Stimulated activated naive B cell treated with anti-CD40 and anti-IgM and Interleukin-4, amounts not matched to agents 10 μg/mL and 1 μg/mL and 100 μg/mL, for 72 hours (primary cell): ENCODE data around the gene MAP3K5.

ENCODE experiments used
- ATAC-seq, 2 donors: fragments of 150-1000 bp; cut with Tn5 transposase; replicated peaks; 2 replicates each; pipeline ENCODE4 v1.10.0; 2021; ENCODE audit warnings: moderate library complexity in 1 of 2
- DNase-seq: peaks from one replicate; pipeline ENCODE4 v3.0.0; 2021
- H3K27ac Mint-ChIP-seq: one replicate; pipeline ENCODE4 v1.8.0; 2022; ENCODE audit warnings: mild to moderate bottlenecking, mixed read lengths
- H3K27me3 Mint-ChIP-seq, 2 donors: one replicate each; pipeline ENCODE4 v1.8.0; 2022; ENCODE audit warnings: mixed read lengths in 2 of 2
- H3K36me3 Mint-ChIP-seq, 2 donors: one replicate each; pipeline ENCODE4 v1.8.0; 2022; ENCODE audit warnings: mixed read lengths in 2 of 2, mild to moderate bottlenecking in 1 of 2
- H3K4me1 Mint-ChIP-seq, 2 donors: one replicate each; pipeline ENCODE4 v1.8.0; 2022; ENCODE audit warnings: mixed read lengths in 2 of 2, mild to moderate bottlenecking in 1 of 2
- H3K4me3 Mint-ChIP-seq, 2 donors: one replicate each; pipeline ENCODE4 v1.8.0; 2022; ENCODE audit warnings: mild to moderate bottlenecking in 2 of 2, mixed read lengths in 2 of 2, moderate library complexity in 1 of 2
- H3K9me3 Mint-ChIP-seq, 2 donors: one replicate each; pipeline ENCODE4 v1.8.0; 2022; ENCODE audit warnings: mixed read lengths in 2 of 2, mild to moderate bottlenecking in 1 of 2

The MAP3K5 gene

GRCh38 chr6:136551103-136551502 lies 241.2 kb downstream of the MAP3K5 start:
- DNase-seq = no peak
- peak overlapping the region; percentile 46 to 75 for H3K4me3 Mint-ChIP-seq
- no peak for ATAC-seq
- H3K4me1 Mint-ChIP-seq = peaks cover 3 to 16% of the 10 kb centered on the region in 2 donors
- no peak overlapping the region for H3K27ac Mint-ChIP-seq
- H3K27me3 Mint-ChIP-seq = peaks cover 18 to 26% of the 10 kb centered on the region in 2 donors
- H3K9me3 Mint-ChIP-seq = no peaks in the 10 kb centered on the region
- H3K36me3 Mint-ChIP-seq = peaks cover 0 to 6% of the 10 kb centered on the region in 2 donors

- H3K36me3 Mint-ChIP-seq = peaks cover 0 to 6% of the 10 kb centered on the region in 2 donors
- H3K9me3 Mint-ChIP-seq = no peaks in the 10 kb centered on the region
- no peak within 1 kb of the TSS for H3K27ac Mint-ChIP-seq
- peak; percentile 92 to 93 for ATAC-seq
- peaks cover 18 to 29% of the 10 kb centered on the region in 2 donors for H3K27me3 Mint-ChIP-seq
- peaks cover 3 to 16% of the 10 kb centered on the region in 2 donors for H3K4me1 Mint-ChIP-seq
- H3K4me3 Mint-ChIP-seq = peak within 1 kb of the TSS; percentile 65 to 75
- DNase-seq = peak; percentile 52
Observed at GRCh38 chr6:136550330-136551071, 241.8 kb downstream of the MAP3K5 start, which contains the start of gene MAP7. TSS of gene MAP7 (minus strand) at chr6:136550422. CDS start at chr6:136550408, 14 bp downstream.

- Mint-ChIP-seq H3K9me3 (no peaks in the 10 kb centered on the region), H3K36me3 (peaks cover 0 to 2% of the 10 kb centered on the region in 2 donors), H3K27ac (no peak overlapping the region), H3K4me1 (peaks cover 3 to 16% of the 10 kb centered on the region in 2 donors), H3K4me3 (peak overlapping the region; percentile 65 to 75), H3K27me3 (peaks cover 21 to 34% of the 10 kb centered on the region in 2 donors)
- DNase-seq (no peak), ATAC-seq (peak; percentile 66 to 67)
Observed at GRCh38 chr6:136550045-136550329, 242.3 kb downstream of the MAP3K5 start.

- Mint-ChIP-seq H3K27ac (no peak overlapping the region), H3K4me1 (peaks cover 3 to 16% of the 10 kb centered on the region in 2 donors), H3K27me3 (peaks cover 26 to 39% of the 10 kb centered on the region in 2 donors), H3K4me3 (peak overlapping the region; percentile 44 to 68), H3K9me3 (no peaks in the 10 kb centered on the region), H3K36me3 (no peaks in the 10 kb centered on the region)
- no peak for ATAC-seq
- no peak for DNase-seq
Observed at GRCh38 chr6:136549300-136550044, 242.8 kb downstream of the MAP3K5 start.

- peaks cover 3 to 16% of the 10 kb centered on the region in 2 donors for H3K4me1 Mint-ChIP-seq
- H3K27ac Mint-ChIP-seq = no peak overlapping the region
- peaks cover 30 to 44% of the 10 kb centered on the region in 2 donors for H3K27me3 Mint-ChIP-seq
- ATAC-seq = no peak
- no peak for DNase-seq
- peak overlapping the region; percentile 44 to 68 for H3K4me3 Mint-ChIP-seq
- no peaks in the 10 kb centered on the region for H3K9me3 Mint-ChIP-seq
- no peaks in the 10 kb centered on the region for H3K36me3 Mint-ChIP-seq
Observed at GRCh38 chr6:136548582-136549299, 243.5 kb downstream of the MAP3K5 start.

GRCh38 chr6:136547871-136548270 lies 244.4 kb downstream of the MAP3K5 start:
- Mint-ChIP-seq H3K36me3 (no peaks in the 10 kb centered on the region), H3K9me3 (no peaks in the 10 kb centered on the region)
- no peak for DNase-seq

GRCh38 chr6:136547336-136547735 lies 244.9 kb downstream of the MAP3K5 start:
- Mint-ChIP-seq H3K9me3 (no peaks in the 10 kb centered on the region), H3K4me3 (no peak overlapping the region), H3K36me3 (no peaks in the 10 kb centered on the region), H3K27ac (no peak overlapping the region), H3K4me1 (peaks cover 3 to 16% of the 10 kb centered on the region in 2 donors), H3K27me3 (peaks cover 36 to 44% of the 10 kb centered on the region in 2 donors)
- no peak for DNase-seq
- no peak for ATAC-seq

More at GRCh38 chr6:136547871-136548270, 244.4 kb downstream of the MAP3K5 start:
- peaks cover 3 to 16% of the 10 kb centered on the region in 2 donors for H3K4me1 Mint-ChIP-seq
- no peak overlapping the region for H3K4me3 Mint-ChIP-seq
- peaks cover 36 to 44% of the 10 kb centered on the region in 2 donors for H3K27me3 Mint-ChIP-seq
- H3K27ac Mint-ChIP-seq = no peak overlapping the region
- ATAC-seq = no peak

GRCh38 chr6:136546331-136546730 lies 245.9 kb downstream of the MAP3K5 start:
- Mint-ChIP-seq H3K4me1 (peaks cover 3 to 16% of the 10 kb centered on the region in 2 donors), H3K27ac (no peak overlapping the region), H3K36me3 (no peaks in the 10 kb centered on the region), H3K27me3 (peaks cover 36 to 44% of the 10 kb centered on the region in 2 donors), H3K4me3 (no peak overlapping the region), H3K9me3 (no peaks in the 10 kb centered on the region)
- ATAC-seq = no peak
- no peak for DNase-seq

GRCh38 chr6:136544326-136544725 lies 248.0 kb downstream of the MAP3K5 start:
- no peaks in the 10 kb centered on the region for H3K36me3 Mint-ChIP-seq
- H3K27ac Mint-ChIP-seq = no peak overlapping the region
- H3K9me3 Mint-ChIP-seq = no peaks in the 10 kb centered on the region
- no peak overlapping the region for H3K4me3 Mint-ChIP-seq
- H3K4me1 Mint-ChIP-seq = peaks cover 5 to 12% of the 10 kb centered on the region in 2 donors
- no peak for DNase-seq
- ATAC-seq = no peak
- peaks cover 38 to 42% of the 10 kb centered on the region in 2 donors for H3K27me3 Mint-ChIP-seq

GRCh38 chr6:136541395-136541794 lies 250.9 kb downstream of the MAP3K5 start:
- no peak for DNase-seq
- H3K4me1 Mint-ChIP-seq = peaks cover 2 to 5% of the 10 kb centered on the region in 2 donors
- H3K9me3 Mint-ChIP-seq = no peaks in the 10 kb centered on the region
- peaks cover 21 to 24% of the 10 kb centered on the region in 2 donors for H3K27me3 Mint-ChIP-seq
- no peak for ATAC-seq
- no peak overlapping the region for H3K27ac Mint-ChIP-seq
- no peak overlapping the region for H3K4me3 Mint-ChIP-seq
- H3K36me3 Mint-ChIP-seq = no peaks in the 10 kb centered on the region

- H3K4me1 Mint-ChIP-seq = peaks cover 2 to 5% of the 10 kb centered on the region in 2 donors
- H3K36me3 Mint-ChIP-seq = no peaks in the 10 kb centered on the region
- no peak for DNase-seq
- no peak overlapping the region for H3K4me3 Mint-ChIP-seq
- H3K27me3 Mint-ChIP-seq = peaks cover 11 to 20% of the 10 kb centered on the region in 2 donors
- no peaks in the 10 kb centered on the region for H3K9me3 Mint-ChIP-seq
- H3K27ac Mint-ChIP-seq = no peak overlapping the region
- ATAC-seq = no peak
Observed at GRCh38 chr6:136539967-136540652, 252.2 kb downstream of the MAP3K5 start.

GRCh38 chr6:136538836-136539235 lies 253.4 kb downstream of the MAP3K5 start:
- no peak overlapping the region for H3K4me3 Mint-ChIP-seq
- ATAC-seq (no peak), DNase-seq (no peak)
- no peak overlapping the region for H3K27ac Mint-ChIP-seq
- no peaks in the 10 kb centered on the region for H3K36me3 Mint-ChIP-seq
- peaks cover 0 to 10% of the 10 kb centered on the region in 2 donors for H3K27me3 Mint-ChIP-seq
- peaks cover 2 to 5% of the 10 kb centered on the region in 2 donors for H3K4me1 Mint-ChIP-seq
- no peaks in the 10 kb centered on the region for H3K9me3 Mint-ChIP-seq

GRCh38 chr6:136535880-136536650 lies 256.2 kb downstream of the MAP3K5 start:
- no peak overlapping the region for H3K4me3 Mint-ChIP-seq
- no peaks in the 10 kb centered on the region for H3K36me3 Mint-ChIP-seq
- ATAC-seq = no peak

More at GRCh38 chr6:136535880-136536650, 256.2 kb downstream of the MAP3K5 start:
- peaks cover 2 to 5% of the 10 kb centered on the region in 2 donors for H3K4me1 Mint-ChIP-seq
- H3K9me3 Mint-ChIP-seq = no peaks in the 10 kb centered on the region
- H3K27me3 Mint-ChIP-seq = peaks cover 0 to 12% of the 10 kb centered on the region in 2 donors
- no peak for DNase-seq
- H3K27ac Mint-ChIP-seq = no peak overlapping the region
